ENCODE data around the gene PSMB7.
"Not testable (repeated sequence)": the region's sequence is repeated elsewhere in the genome, so short reads cannot be mapped to it uniquely, and the experiment has no call there.

The PSMB7 gene

GRCh38 chr9:124426361-124426760 lies 11.1 kb upstream of the PSMB7 start:
- H3K4me3 ChIP-seq (ENCODE audit: control insufficient read depth, low read depth, low read length): no peak overlapping the region
- no peak for TF ChIP-seq CTCF (IDR thresholded peaks at IDR 0.05; ENCODE audit: control insufficient read depth, insufficient read depth, low read depth, low read length, missing control alignments)
- DNase-seq (ENCODE audit: low read depth): no peak

- not testable (repeated sequence) for DNase-seq (ENCODE audit: low read depth); H3K4me3 ChIP-seq (ENCODE audit: control insufficient read depth, low read depth, low read length)
Observed at GRCh38 chr9:124425733-124426132, 10.5 kb upstream of the PSMB7 start.

- TF ChIP-seq CTCF (IDR thresholded peaks at IDR 0.05; ENCODE audit: control insufficient read depth, insufficient read depth, low read depth, low read length, missing control alignments): no peak
- no peak overlapping the region for H3K4me3 ChIP-seq (ENCODE audit: control insufficient read depth, low read depth, low read length)
- no peak for DNase-seq (ENCODE audit: low read depth)
Observed at GRCh38 chr9:124423591-124423990, 8.3 kb upstream of the PSMB7 start.

GRCh38 chr9:124423155-124423554 lies 7.9 kb upstream of the PSMB7 start:
- H3K4me3 ChIP-seq (ENCODE audit: control insufficient read depth, low read depth, low read length): no peak overlapping the region
- DNase-seq (ENCODE audit: low read depth): no peak
- no peak for TF ChIP-seq CTCF (IDR thresholded peaks at IDR 0.05; ENCODE audit: control insufficient read depth, insufficient read depth, low read depth, low read length, missing control alignments)

- no peak for DNase-seq (ENCODE audit: low read depth)
- H3K4me3 ChIP-seq (ENCODE audit: control insufficient read depth, low read depth, low read length): no peak overlapping the region
- no peak for TF ChIP-seq CTCF (IDR thresholded peaks at IDR 0.05; ENCODE audit: control insufficient read depth, insufficient read depth, low read depth, low read length, missing control alignments)
Observed at GRCh38 chr9:124420991-124421543, 5.8 kb upstream of the PSMB7 start.

- H3K4me3 ChIP-seq (ENCODE audit: control insufficient read depth, low read depth, low read length): no peak overlapping the region
- TF ChIP-seq CTCF (IDR thresholded peaks at IDR 0.05; ENCODE audit: control insufficient read depth, insufficient read depth, low read depth, low read length, missing control alignments): no peak
- DNase-seq (ENCODE audit: low read depth): no peak
Observed at GRCh38 chr9:124419832-124420489, 4.7 kb upstream of the PSMB7 start.

- DNase-seq (ENCODE audit: low read depth): no peak
Observed at GRCh38 chr9:124415852-124416484, 726 bp upstream of the PSMB7 start.

More at GRCh38 chr9:124415852-124416484, 726 bp upstream of the PSMB7 start:
- TF ChIP-seq CTCF (IDR thresholded peaks at IDR 0.05; ENCODE audit: control insufficient read depth, insufficient read depth, low read depth, low read length, missing control alignments): no peak
- no peak overlapping the region for H3K4me3 ChIP-seq (ENCODE audit: control insufficient read depth, low read depth, low read length)
